Stimulated activated naive CD4-positive, alpha-beta T cell treated with Interleukin-2 at 50 U/mL for 16 hours (primary cell): Measurements from ENCODE around the gene OPRM1.
"Not testable (repeated sequence)": the region's sequence is repeated elsewhere in the genome, so short reads cannot be mapped to it uniquely, and the experiment has no call there.

ENCODE experiments used
- DNase-seq: peaks from one replicate; lab custom pipeline; 2025; lab: John Stamatoyannopoulos, UW

OPRM1 gene

GRCh38 chr6:154039231-154039842, at the start of gene OPRM1:
Gene OPRM1, plus strand, starts transcription at chr6:154039240. Its CDS starts 305 bp downstream, at chr6:154039545.
- no peak for DNase-seq

- DNase-seq: no peak
Observed at GRCh38 chr6:153989989-153990388, 49.1 kb upstream of the OPRM1 start.

GRCh38 chr6:153994004-153994403, 45.0 kb upstream of the OPRM1 start:
- no peak for DNase-seq

GRCh38 chr6:153994811-153995210, 44.2 kb upstream of the OPRM1 start:
- no peak for DNase-seq

GRCh38 chr6:153997221-153997620, 41.8 kb upstream of the OPRM1 start:
- no peak for DNase-seq

GRCh38 chr6:154001494-154002285, 37.4 kb upstream of the OPRM1 start:
- DNase-seq: no peak

- DNase-seq: no peak
Observed at GRCh38 chr6:154002894-154003293, 36.1 kb upstream of the OPRM1 start.

- no peak for DNase-seq
Observed at GRCh38 chr6:154010371-154010770, 28.7 kb upstream of the OPRM1 start.

- DNase-seq: no peak
Observed at GRCh38 chr6:154012852-154013251, 26.2 kb upstream of the OPRM1 start.

GRCh38 chr6:154017786-154018185, 21.3 kb upstream of the OPRM1 start:
- DNase-seq: no peak

- DNase-seq: no peak
Observed at GRCh38 chr6:154030646-154031045, 8.4 kb upstream of the OPRM1 start.

- no peak for DNase-seq
Observed at GRCh38 chr6:154041001-154041400, 2.0 kb downstream of the OPRM1 start.

GRCh38 chr6:154053141-154053540, 14.1 kb downstream of the OPRM1 start:
- DNase-seq: no peak

GRCh38 chr6:154056536-154056935, 17.5 kb downstream of the OPRM1 start:
- DNase-seq: no peak

- no peak for DNase-seq
Observed at GRCh38 chr6:154057098-154057497, 18.1 kb downstream of the OPRM1 start.

GRCh38 chr6:154058963-154059680, 20.1 kb downstream of the OPRM1 start:
- no peak for DNase-seq

GRCh38 chr6:154060076-154060475, 21.0 kb downstream of the OPRM1 start:
- DNase-seq: no peak

- DNase-seq: no peak
Observed at GRCh38 chr6:154070041-154070440, 31.0 kb downstream of the OPRM1 start.

GRCh38 chr6:154070657-154071056, 31.6 kb downstream of the OPRM1 start:
- no peak for DNase-seq

- no peak for DNase-seq
Observed at GRCh38 chr6:154071236-154071635, 32.2 kb downstream of the OPRM1 start.

- DNase-seq: no peak
Observed at GRCh38 chr6:154071711-154072110, 32.7 kb downstream of the OPRM1 start.

- not testable (repeated sequence) for DNase-seq
Observed at GRCh38 chr6:154078596-154078995, 39.6 kb downstream of the OPRM1 start.
